H1 (cell line): ENCODE results near the gene HACD2. TPM values are rescaled to one million over a fixed set of nuclear protein-coding genes. Genes with fewer than 3 reads are reported as not detected.

Source experiments
- CTCF ChIA-PET: fragments of 300-600 bp; sonication (Branson Sonifier 250); formaldehyde crosslinking; loops from one replicate; lab custom pipeline; 2021; ENCODE audit not compliant: partially characterized antibody; lab: Charles Lee
- POLR2A ChIA-PET: fragments of 300-600 bp; sonication (Branson Sonifier 250); formaldehyde crosslinking; loops from one replicate; lab custom pipeline; 2021; ENCODE audit warnings: inconsistent platforms; ENCODE audit not compliant: partially characterized antibody; lab: Charles Lee
- DNase-seq, 2 experiments: peaks; one replicate each; pipeline versions ENCODE4 v3.0.0 to v3.0.0-alpha.2; 2010 to 2022; ENCODE audit warnings: low spot score in 2 of 2, low read depth in 1 of 2, mixed read lengths in 1 of 2
- FAIRE-seq: peaks from 2 replicates; lab custom pipeline; 2011; peaks lifted over from hg19 to GRCh38; lab: Jason Lieb, UNC
- H2AFZ ChIP-seq: 2 replicates; pipeline ENCODE4 v1.8.1; 2012; ENCODE audit warnings: low read length, inconsistent platforms
- H2AK5ac ChIP-seq: 2 replicates; pipeline ENCODE4 v1.6.1; 2013; ENCODE audit warnings: low read depth, low read length
- H2BK120ac ChIP-seq: replicated peaks from 2 replicates; pipeline ENCODE3; 2013; ENCODE audit warnings: low read depth, low read length, inconsistent platforms
- H2BK12ac ChIP-seq: 2 replicates; pipeline ENCODE4 v1.6.1; 2013; ENCODE audit warnings: low read depth, low read length
- H2BK15ac ChIP-seq: 2 replicates; pipeline ENCODE4 v1.6.1; 2013; ENCODE audit warnings: low read length
- H2BK20ac ChIP-seq: 2 replicates; pipeline ENCODE4 v1.6.1; 2013; ENCODE audit warnings: low read length
- H2BK5ac ChIP-seq: 2 replicates; pipeline ENCODE4 v1.6.1; 2013; ENCODE audit warnings: low read depth, low read length
- H3K14ac ChIP-seq: 2 replicates; pipeline ENCODE4 v1.6.1; 2013; ENCODE audit warnings: inconsistent platforms; ENCODE audit not compliant: insufficient read length
- H3K18ac ChIP-seq: 2 replicates; pipeline ENCODE4 v1.6.1; 2013; ENCODE audit warnings: low read length; ENCODE audit errors: extremely low read depth
- H3K23ac ChIP-seq: 2 replicates; pipeline ENCODE4 v1.6.1; 2013; ENCODE audit warnings: inconsistent platforms; ENCODE audit not compliant: insufficient read length
- H3K23me2 ChIP-seq: 2 replicates; pipeline ENCODE4 v1.6.1; 2013; ENCODE audit warnings: low read depth, low read length
- H3K27ac ChIP-seq: 2 replicates; pipeline ENCODE4 v1.6.1; 2011; ENCODE audit warnings: low read depth, low read length, inconsistent platforms
- H3K27me3 ChIP-seq, 4 experiments: replicated peaks in 1 of 4; 1 replicate in 1 of 4; 2 replicates in 3 of 4; pipeline versions ENCODE4 v1.6.1 to v1.8.1; 2011 to 2013; ENCODE audit warnings: low read length in 3 of 4, mild to moderate bottlenecking in 3 of 4, inconsistent platforms in 2 of 4, mixed read lengths in 2 of 4, moderate library complexity in 1 of 4; ENCODE audit not compliant: control insufficient read depth in 3 of 4, insufficient read depth in 3 of 4; ENCODE audit errors: extremely low read depth in 1 of 4
- H3K36me3 ChIP-seq, 4 experiments: 2 replicates each; pipeline versions ENCODE4 v1.6.1 to v1.8.1; 2011 to 2013; ENCODE audit warnings: mild to moderate bottlenecking in 4 of 4, low read length in 3 of 4, moderate library complexity in 2 of 4, control low read depth in 1 of 4, inconsistent platforms in 1 of 4; ENCODE audit not compliant: insufficient read depth in 4 of 4, control insufficient read depth in 2 of 4
- H3K4ac ChIP-seq: replicated peaks from 2 replicates; pipeline ENCODE3; 2013; ENCODE audit warnings: low read length, low read depth, mixed read lengths, inconsistent platforms; ENCODE audit not compliant: insufficient read length
- H3K4me1 ChIP-seq, 4 experiments: replicated peaks in 1 of 4; 1 replicate in 1 of 4; 2 replicates in 3 of 4; pipeline versions ENCODE4 v1.6.1 to v1.8.1; 2011 to 2013; ENCODE audit warnings: low read length in 3 of 4, inconsistent platforms in 2 of 4, mixed read lengths in 1 of 4; ENCODE audit not compliant: insufficient read depth in 4 of 4, control insufficient read depth in 3 of 4
- H3K4me2 ChIP-seq, 2 experiments: 2 replicates each; pipeline versions ENCODE4 v1.6.1 to v1.8.1; 2011 to 2013; ENCODE audit warnings: low read depth in 2 of 2, low read length in 2 of 2, control low read depth in 1 of 2, inconsistent platforms in 1 of 2, mild to moderate bottlenecking in 1 of 2; ENCODE audit not compliant: insufficient read depth in 1 of 2
- H3K4me3 ChIP-seq, 4 experiments: fragments of 200-600, 300-600 bp in 1 of 4; sonication (generic), shearing (Covaris generic), sonication (Bioruptor Twin) in 1 of 4; 2 replicates each; pipeline versions ENCODE4 v1.5.1 to v1.8.1; 2011 to 2016; ENCODE audit warnings: low read length in 4 of 4, low read depth in 3 of 4, control low read depth in 2 of 4, inconsistent platforms in 2 of 4, mild to moderate bottlenecking in 2 of 4, mixed read lengths in 1 of 4, moderate library complexity in 1 of 4; ENCODE audit not compliant: insufficient read depth in 2 of 4; ENCODE audit errors: extremely low read depth in 1 of 4
- H3K56ac ChIP-seq: replicated peaks from 2 replicates; pipeline ENCODE3; 2013; ENCODE audit warnings: low read depth, mild to moderate bottlenecking, mixed read lengths, low read length, inconsistent platforms; ENCODE audit not compliant: insufficient read length
- H3K79me1 ChIP-seq: 2 replicates; pipeline ENCODE4 v1.6.1; 2013; ENCODE audit warnings: low read depth, low read length, control low read depth
- H3K79me2 ChIP-seq, 2 experiments: 2 replicates each; pipeline versions ENCODE4 v1.6.1 to v1.8.1; 2012 to 2013; ENCODE audit warnings: low read length in 2 of 2, mild to moderate bottlenecking in 2 of 2, inconsistent platforms in 1 of 2; ENCODE audit not compliant: insufficient read depth in 2 of 2, control insufficient read depth in 1 of 2
- H3K9ac ChIP-seq, 4 experiments: replicated peaks in 1 of 4; 1 replicate in 1 of 4; 2 replicates in 3 of 4; pipeline versions ENCODE4 v1.6.1 to v1.8.1; 2011 to 2013; ENCODE audit warnings: low read depth in 3 of 4, low read length in 3 of 4, control low read depth in 2 of 4, mild to moderate bottlenecking in 2 of 4, moderate library complexity in 2 of 4, inconsistent platforms in 1 of 4; ENCODE audit errors: extremely low read depth in 1 of 4
- H3K9me3 ChIP-seq, 2 experiments: 2 replicates each; pipeline versions ENCODE4 v1.6.1 to v1.8.1; 2012 to 2013; ENCODE audit warnings: mild to moderate bottlenecking in 2 of 2, moderate library complexity in 2 of 2, control low read depth in 1 of 2, inconsistent platforms in 1 of 2, low read depth in 1 of 2, low read length in 1 of 2, mixed read lengths in 1 of 2; ENCODE audit not compliant: insufficient read depth in 2 of 2
- H4K20me1 ChIP-seq, 2 experiments: replicated peaks in 1 of 2; 2 replicates each; pipeline versions ENCODE3 to v1.8.1; 2011 to 2013; ENCODE audit warnings: inconsistent platforms in 2 of 2, low read length in 2 of 2, mild to moderate bottlenecking in 1 of 2; ENCODE audit not compliant: insufficient read depth in 2 of 2, control insufficient read depth in 1 of 2
- H4K5ac ChIP-seq: 2 replicates; pipeline ENCODE4 v1.6.1; 2013; ENCODE audit warnings: low read length, low read depth, mixed read lengths, inconsistent platforms; ENCODE audit not compliant: insufficient read length
- H4K8ac ChIP-seq: 2 replicates; pipeline ENCODE4 v1.8.0; 2013; ENCODE audit warnings: mild to moderate bottlenecking, moderate library complexity, low read length, inconsistent platforms; ENCODE audit not compliant: insufficient read depth; ENCODE audit errors: extremely low read depth
- H4K91ac ChIP-seq: replicated peaks from 2 replicates; pipeline ENCODE3; 2013; ENCODE audit warnings: low read length, mixed read lengths, inconsistent platforms; ENCODE audit not compliant: insufficient read length
- BACH1 ChIP-seq: IDR thresholded peaks from 2 replicates; pipeline ENCODE4 v1.6.1; 2012; ENCODE audit warnings: low read length, improper control_type of control experiment
- BRCA1 ChIP-seq: IDR thresholded peaks from 2 replicates; pipeline ENCODE4 v1.6.1; 2012; ENCODE audit warnings: low read depth, low read length, improper control_type of control experiment
- CBX8 ChIP-seq: fragments of 300-800, 300-1000 bp; sonication (generic); IDR thresholded peaks from 2 replicates; pipeline ENCODE4 v1.7.1; 2016; ENCODE audit warnings: low read depth, low read length, borderline replicate concordance
- KDM5A ChIP-seq: fragments of 200-600 bp; IDR thresholded peaks from 2 replicates; pipeline ENCODE4 v1.7.1; 2012; ENCODE audit warnings: mild to moderate bottlenecking, low read length, inconsistent platforms, mixed read lengths
- POU5F1 ChIP-seq: IDR thresholded peaks from 2 replicates; pipeline ENCODE4 v1.6.1; 2011; ENCODE audit warnings: low read depth, mild to moderate bottlenecking, low read length, moderate library complexity
- SIX5 ChIP-seq: IDR thresholded peaks from 2 replicates; pipeline ENCODE4 v1.6.1; 2011; ENCODE audit warnings: mild to moderate bottlenecking, low read depth, low read length
- TEAD4 ChIP-seq: IDR thresholded peaks from 2 replicates; pipeline ENCODE4 v1.6.1; 2012; ENCODE audit warnings: low read depth, low read length, inconsistent platforms, mixed read lengths
- WGBS, 2 experiments: shearing (Covaris generic) in 1 of 2; methylation state at CpG; one replicate each; pipeline versions ENCODE4 v1.1.6 to v1.1.7; 2013 to 2015; ENCODE audit warnings: low lambda C conversion rate in 2 of 2, mixed read lengths in 2 of 2, inconsistent platforms in 1 of 2, low coverage in 1 of 2, missing lambda C conversion rate in 1 of 2; ENCODE audit not compliant: insufficient replicate concordance in 2 of 2, insufficient coverage in 1 of 2, insufficient read length in 1 of 2; ENCODE audit errors: extremely low coverage in 1 of 2, missing lambda C conversion rate in 1 of 2; 5-methylcytosine and 5-hydroxymethylcytosine counted together
- polyA plus RNA-seq, 7 experiments: library from polyadenylated mRNA; depleted of rRNA in 3 of 7; stranded (reverse) in 5 of 7; unstranded in 2 of 7; fragments of >200 nt in 5 of 7; fragments of 200-250 nt in 2 of 7; gene quantifications; 1 replicate in 5 of 7; 2 replicates in 1 of 7; 4 replicates in 1 of 7; pipeline versions ENCODE4 v1.2.1 to v1.2.3, GENCODE V29; 2011 to 2013; ENCODE audit warnings: missing spikeins in 2 of 7, mixed read lengths in 2 of 7
- total RNA-seq: library from RNA; stranded (reverse); fragmentation: NEBNext Ultra II Directional; extraction: Animal tissue kit (Norgen Biotek cat#: 25700); gene quantifications from 2 replicates; pipeline ENCODE4 v1.2.1, GENCODE V29; 2021
- TF ChIP-seq, protein P1 (sequence below): IDR thresholded peaks from 2 replicates; pipeline ENCODE4 v1.6.1; 2011; ENCODE audit warnings: low read depth, mild to moderate bottlenecking, low read length; ENCODE audit not compliant: insufficient read depth

Gene HACD2
- total and polyA plus RNA-seq, 2 of the 8 experiments (the other 6 are each of a cell fraction or from before 2014, with no cell fraction given): 24.9 to 31.2 TPM

DNA sequence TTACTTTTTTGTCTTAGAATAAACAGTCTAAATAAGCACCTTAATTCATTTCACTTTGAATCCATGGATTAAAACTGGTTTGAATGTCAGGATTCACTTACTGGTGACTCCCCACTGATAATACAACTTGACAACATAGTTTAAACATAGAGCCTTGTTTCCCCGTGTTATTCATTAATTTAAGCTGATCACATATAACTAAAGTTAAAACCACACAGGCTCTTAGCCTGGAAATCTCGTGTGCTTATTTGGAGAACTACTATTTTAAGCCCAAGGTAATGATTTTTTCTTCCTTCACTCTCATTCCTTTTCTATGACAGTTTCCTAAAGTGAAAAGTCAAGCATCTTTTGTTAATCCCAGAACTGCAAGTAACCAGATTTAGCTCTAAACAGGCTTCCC is 64.2 kb downstream of the HACD2 start:
- Histone ChIP-seq H3K23me2 (no peaks in the 10 kb centered on the region), H3K27ac (no peak overlapping the region), H2BK12ac (no peak overlapping the region), H3K4me2 (no peak overlapping the region), H3K4me1 (no peaks in the 10 kb centered on the region), H3K18ac (no peak overlapping the region), H3K79me2 (no peaks in the 10 kb centered on the region), H2BK5ac (no peak overlapping the region), H4K8ac (no peak overlapping the region), H3K56ac (no peak overlapping the region), H2AFZ (no peak overlapping the region), H3K14ac (no peak overlapping the region), H3K4ac (no peak overlapping the region), H3K36me3 (no peaks in the 10 kb centered on the region), H2BK15ac (no peak overlapping the region), H3K9ac (no peak overlapping the region), H3K79me1 (no peaks in the 10 kb centered on the region; the same call in 1 of the 2 replicates), H2BK20ac (no peak overlapping the region), H2AK5ac (no peak overlapping the region), H3K27me3 (no peaks in the 10 kb centered on the region), H4K5ac (no peak overlapping the region), H3K23ac (no peak overlapping the region), H3K9me3 (no peaks in the 10 kb centered on the region), H3K4me3 (no peak overlapping the region), H4K91ac (no peak overlapping the region), H4K20me1 (no peaks in the 10 kb centered on the region), H2BK120ac (no peak overlapping the region)
- 91% methylated on average over 2 of the region's 2 CpGs; no CpG with 5 or more reads in 1 of the 2 experiments for WGBS, 2 experiments
- DNase-seq (no peak), FAIRE-seq (no peak)
- ChIA-PET POLR2A (no interaction called here), CTCF (interaction anchor here (0.7 to 1.4 kb wide), 3 partner anchors 17 to 45 kb away, joined by 3 to 5 read pairs (median 3); no protein-coding TSS in a partner anchor)
- TF ChIP-seq POU5F1: no peak
- TF ChIP-seq, protein P1, sequence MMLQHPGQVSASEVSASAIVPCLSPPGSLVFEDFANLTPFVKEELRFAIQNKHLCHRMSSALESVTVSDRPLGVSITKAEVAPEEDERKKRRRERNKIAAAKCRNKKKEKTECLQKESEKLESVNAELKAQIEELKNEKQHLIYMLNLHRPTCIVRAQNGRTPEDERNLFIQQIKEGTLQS: no peak
- TF ChIP-seq CBX8: no peak
- TF ChIP-seq TEAD4: no peak
- no peak for TF ChIP-seq BACH1
- TF ChIP-seq SIX5: no peak
- TF ChIP-seq KDM5A: no peak
- no peak for TF ChIP-seq BRCA1
